HG03196 (cell line): Measurements from ENCODE around the gene UBAP2.
A peak's percentile ranks its signal among the peaks of the same experiment; 100 is the strongest.
"Not testable (repeated sequence)": the region's sequence is repeated elsewhere in the genome, so short reads cannot be mapped to it uniquely, and the experiment has no call there.

Experiments used
- ATAC-seq: cut with Tn5 transposase; IDR thresholded peaks from one replicate; pipeline ENCODE4 v1.9.1; 2021; ENCODE audit not compliant: unreplicated experiment

Gene UBAP2

GRCh38 chr9:34049630-34050384, 1.1 kb upstream of the UBAP2 start:
- no peak for ATAC-seq

GRCh38 chr9:34047864-34048726, 592 bp downstream of the UBAP2 start:
- ATAC-seq = peak; percentile 32

DNA sequence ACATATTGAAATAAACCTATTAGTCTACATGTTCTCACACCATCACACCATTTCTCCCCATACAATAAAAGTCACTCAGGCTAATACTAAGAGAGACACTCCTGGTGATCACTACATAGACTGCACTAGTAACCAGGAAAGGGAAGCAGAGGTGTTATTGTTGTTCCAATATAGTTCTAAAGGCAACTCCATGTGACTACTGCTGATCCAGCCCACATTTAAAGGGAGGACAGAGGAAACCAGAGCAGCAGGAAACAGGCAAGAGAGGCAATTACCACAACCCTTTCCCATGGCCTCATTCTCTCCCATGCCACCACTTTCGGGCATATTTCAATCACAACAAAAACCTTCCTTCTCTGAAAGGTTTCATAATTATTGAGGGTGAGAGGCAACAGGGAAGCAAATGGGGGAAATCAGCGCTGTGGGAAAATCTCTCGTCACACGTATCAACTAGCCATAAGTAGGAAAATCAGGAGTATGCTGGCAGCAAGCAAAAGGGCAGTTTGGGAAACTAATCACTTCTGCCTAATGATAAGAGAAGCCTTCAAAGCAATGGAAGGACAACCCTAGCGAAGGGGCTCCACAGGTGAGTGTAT, 1.8 kb downstream of the UBAP2 start:
- no peak for ATAC-seq

DNA sequence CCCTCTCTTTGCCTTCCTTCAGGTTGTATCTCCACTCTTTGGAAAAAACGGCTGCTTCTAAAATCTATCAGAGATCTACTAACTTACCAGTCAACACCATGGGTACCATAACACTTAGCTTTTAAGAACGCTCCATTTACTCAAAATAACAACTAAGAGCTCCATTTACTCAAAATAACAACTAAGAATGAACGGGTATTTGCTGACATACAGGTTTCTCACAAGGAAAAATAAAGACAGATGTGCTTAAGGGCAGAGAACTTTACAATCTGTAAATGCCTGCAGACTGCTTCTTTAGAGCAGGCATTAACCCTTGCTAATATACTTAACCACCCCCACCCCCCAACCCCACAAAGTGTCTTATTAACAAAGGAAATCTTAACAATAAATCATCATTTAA, 2.8 kb downstream of the UBAP2 start:
- no peak for ATAC-seq

GRCh38 chr9:34042074-34042473, 6.6 kb downstream of the UBAP2 start:
- ATAC-seq = not testable (repeated sequence)

GRCh38 chr9:34038851-34039250, 9.8 kb downstream of the UBAP2 start:
- ATAC-seq = not testable (repeated sequence)

- no peak for ATAC-seq
Observed at GRCh38 chr9:34037626-34038025, 11.1 kb downstream of the UBAP2 start.

- no peak for ATAC-seq
Observed at GRCh38 chr9:34036625-34037024, 12.1 kb downstream of the UBAP2 start.

DNA sequence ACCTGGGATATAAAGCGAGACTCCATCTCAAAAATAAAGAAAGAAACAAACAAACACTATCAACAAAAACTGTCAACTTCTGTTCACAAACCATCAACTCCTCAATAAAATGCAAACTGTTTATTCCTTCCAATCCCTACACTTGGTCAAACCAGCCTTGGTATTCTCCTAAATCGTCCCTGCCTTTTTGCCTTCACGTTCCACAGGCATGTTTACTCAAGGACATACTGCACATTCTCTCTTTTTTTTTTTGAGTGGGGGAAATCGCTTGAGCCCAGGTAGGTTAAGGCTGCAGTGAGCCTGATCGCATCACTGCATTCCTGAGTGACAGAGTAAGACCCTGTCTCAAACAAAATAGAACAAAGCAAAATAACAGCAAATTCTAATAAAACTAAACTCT, 13.0 kb downstream of the UBAP2 start:
- ATAC-seq = no peak

GRCh38 chr9:34034698-34035065, 14.0 kb downstream of the UBAP2 start:
- no peak for ATAC-seq

- no peak for ATAC-seq
Observed at GRCh38 chr9:34032631-34033030, 16.1 kb downstream of the UBAP2 start.

DNA sequence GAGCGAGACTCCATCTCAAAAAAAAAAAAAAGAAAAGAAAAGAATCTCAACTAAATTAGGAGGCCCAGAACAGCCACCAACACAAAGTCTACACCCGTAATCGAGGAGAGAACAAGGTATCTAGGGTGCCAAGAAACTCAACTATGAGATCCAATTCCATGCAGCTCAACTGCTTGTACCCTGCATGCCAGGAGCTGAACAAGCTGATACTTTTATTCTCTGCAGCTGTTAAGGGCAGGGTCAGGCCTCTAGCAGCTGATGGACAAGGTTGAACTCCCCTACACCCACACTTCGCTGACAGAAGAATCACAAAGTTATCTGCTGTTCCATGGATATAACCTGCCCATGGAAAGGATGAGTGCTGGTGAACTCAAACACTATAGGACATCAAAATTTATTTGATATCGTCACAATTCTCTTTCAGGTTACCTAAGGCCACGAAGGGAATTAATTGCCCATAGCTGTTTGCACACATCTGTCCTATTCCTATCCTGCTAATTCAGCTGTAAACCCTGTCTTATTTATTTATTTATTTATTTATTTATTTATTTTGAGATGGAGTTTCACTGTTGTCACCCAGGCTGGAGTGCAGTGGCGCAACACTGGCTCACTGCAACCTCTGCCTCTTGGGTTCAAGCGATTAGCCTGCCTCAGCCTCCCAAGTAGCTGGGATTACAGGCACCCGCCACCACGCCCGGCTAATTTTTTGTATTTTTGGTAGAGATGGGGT, 20.7 kb downstream of the UBAP2 start:
- no peak for ATAC-seq

GRCh38 chr9:34025811-34026210, 22.9 kb downstream of the UBAP2 start:
- no peak for ATAC-seq

- ATAC-seq = no peak
Observed at GRCh38 chr9:34025062-34025461, 23.6 kb downstream of the UBAP2 start.

GRCh38 chr9:34024476-34024875, 24.2 kb downstream of the UBAP2 start:
- not testable (repeated sequence) for ATAC-seq

DNA sequence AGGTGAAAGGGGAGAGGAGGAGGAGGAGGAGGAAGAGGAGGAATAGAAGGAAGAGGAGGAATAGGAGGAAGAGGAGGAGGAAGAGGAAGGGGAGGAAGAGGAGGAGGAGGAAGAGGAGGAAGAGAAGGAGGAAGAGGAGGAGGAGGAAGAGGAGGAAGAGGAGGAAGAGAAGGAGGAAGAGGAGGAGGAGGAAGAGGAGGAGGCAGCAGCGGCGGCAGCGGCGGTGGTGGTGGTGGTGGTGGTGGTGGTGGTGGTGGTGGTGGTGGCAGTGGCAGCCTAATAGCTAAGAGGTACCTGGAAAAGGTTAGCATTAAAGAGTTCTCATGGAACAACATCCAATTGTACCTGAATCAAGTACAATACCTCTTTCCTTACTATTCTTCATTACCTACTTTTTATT, 32.5 kb downstream of the UBAP2 start:
- no peak for ATAC-seq

- no peak for ATAC-seq
Observed at GRCh38 chr9:34010979-34011378, 37.7 kb downstream of the UBAP2 start.

DNA sequence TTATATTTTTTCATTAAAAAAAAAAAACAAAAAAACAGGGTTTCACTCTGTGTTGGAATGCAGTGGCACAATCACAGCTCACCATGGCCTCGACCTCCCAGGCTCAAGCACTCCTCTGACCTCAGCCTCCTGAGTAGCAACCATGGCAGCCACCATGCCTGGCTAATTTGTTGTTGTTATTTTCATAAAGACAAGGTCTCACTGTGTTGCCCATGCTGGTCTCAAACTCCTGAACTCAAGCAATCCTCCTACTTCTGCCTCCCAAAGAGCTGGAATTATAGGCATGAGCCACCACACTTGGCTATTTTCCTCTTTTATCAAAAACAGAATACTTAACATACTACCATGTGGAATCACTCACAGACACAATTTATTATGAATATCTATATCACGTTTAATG, 46.7 kb downstream of the UBAP2 start:
- no peak for ATAC-seq

GRCh38 chr9:34001298-34001697, 47.4 kb downstream of the UBAP2 start:
- no peak for ATAC-seq

DNA sequence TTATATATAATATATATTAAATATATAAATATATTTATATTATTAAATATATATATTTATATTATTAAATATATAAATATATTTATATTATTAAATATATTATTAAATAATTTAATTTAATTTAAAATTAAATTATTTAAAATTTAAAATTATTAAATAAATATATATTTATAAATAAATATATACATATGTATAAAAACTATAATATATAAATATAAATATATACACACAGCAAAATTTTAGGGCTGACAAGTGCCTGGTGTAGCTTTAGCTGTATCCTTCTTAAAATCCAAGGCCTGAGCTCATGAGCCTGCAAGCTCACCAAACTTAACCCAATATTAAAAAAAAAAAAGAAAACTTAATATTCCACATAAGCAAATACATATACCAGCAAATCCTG, 53.2 kb downstream of the UBAP2 start:
- ATAC-seq = no peak

DNA sequence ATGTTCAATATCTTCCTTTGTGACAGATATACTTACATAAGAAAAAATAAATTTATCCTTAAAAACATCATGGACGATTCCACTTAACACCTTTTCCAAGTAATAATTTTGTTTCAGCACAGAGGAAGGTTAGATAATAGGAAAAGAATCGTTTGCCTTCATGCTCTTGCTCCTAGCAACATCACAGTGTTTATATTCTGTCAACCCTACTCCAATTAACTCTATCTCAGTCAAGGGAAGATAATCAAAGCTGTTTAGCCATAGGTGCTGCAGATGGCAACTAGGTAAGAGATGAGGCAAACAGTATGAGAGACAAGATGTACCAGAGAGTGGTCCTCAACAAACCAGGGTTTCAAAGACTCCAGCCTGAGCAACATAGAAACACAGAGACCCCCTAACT, 55.6 kb downstream of the UBAP2 start:
- no peak for ATAC-seq
